IMR-90 (cell line): ENCODE measurements around the gene PLEKHH2. TPM values are rescaled to one million over a fixed set of nuclear protein-coding genes. Genes with fewer than 3 reads are reported as not detected.

ENCODE experiments used
- ATAC-seq: fragments of 200-7000 bp; cut with Tn5 transposase; 2 replicates; pipeline ENCODE4 v1.9.1; 2020; ENCODE audit warnings: low read depth, mild to moderate bottlenecking, moderate library complexity
- BruUV-seq: library from RNA; stranded (reverse); fragments of 400-500 nt; replicated peaks from 2 replicates; lab custom pipeline; 2021; lab: Mats Ljungman, UMichigan
- CTCF ChIA-PET: fragments of 300-600 bp; formaldehyde crosslinking; extraction: SDS; loops from one replicate; lab custom pipeline; 2021; ENCODE audit warnings: antibody characterized with exemption; lab: Yijun Ruan, JAX
- POLR2A ChIA-PET: fragments of 300-600 bp; sonication (Branson Sonifier 250); formaldehyde crosslinking; loops from one replicate; lab custom pipeline; 2022; ENCODE audit warnings: antibody characterized with exemption; ENCODE audit not compliant: unreplicated experiment; lab: Charles Lee
- DNase-seq: peaks from one replicate; pipeline ENCODE4 v3.0.0; 2013
- H2AFZ ChIP-seq: replicated peaks from 2 replicates; pipeline ENCODE3; 2013; ENCODE audit warnings: low read length, mild to moderate bottlenecking; ENCODE audit not compliant: poor library complexity
- H2AK5ac ChIP-seq: 2 replicates; pipeline ENCODE4 v1.6.1; 2013; ENCODE audit warnings: low read depth, low read length, inconsistent platforms
- H2AK9ac ChIP-seq: replicated peaks from 2 replicates; pipeline ENCODE3; 2013; ENCODE audit warnings: mild to moderate bottlenecking, low read depth, low read length, moderate library complexity; ENCODE audit not compliant: poor library complexity
- H2BK120ac ChIP-seq: 2 replicates; pipeline ENCODE4 v1.6.1; 2013; ENCODE audit warnings: low read depth, low read length, inconsistent platforms
- H2BK15ac ChIP-seq: 3 replicates; pipeline ENCODE4 v1.6.1; 2013; ENCODE audit warnings: low read depth, low read length, inconsistent platforms
- H2BK20ac ChIP-seq: 2 replicates; pipeline ENCODE4 v1.6.1; 2013; ENCODE audit warnings: low read depth, mild to moderate bottlenecking, inconsistent platforms, low read length, moderate library complexity
- H2BK5ac ChIP-seq: 2 replicates; pipeline ENCODE4 v1.6.1; 2013; ENCODE audit warnings: mild to moderate bottlenecking, low read depth, low read length, inconsistent platforms; ENCODE audit not compliant: poor library complexity, severe bottlenecking
- H3K14ac ChIP-seq: replicated peaks from 2 replicates; pipeline ENCODE4 v1.6.1; 2013; ENCODE audit warnings: low read depth, low read length, inconsistent platforms
- H3K18ac ChIP-seq: 2 replicates; pipeline ENCODE4 v1.6.1; 2013; ENCODE audit warnings: low read depth, low read length, control low read depth
- H3K23ac ChIP-seq: 2 replicates; pipeline ENCODE4 v1.6.1; 2013; ENCODE audit warnings: low read depth, low read length, inconsistent platforms
- H3K27ac ChIP-seq: 2 replicates; pipeline ENCODE4 v1.5.1; 2013; ENCODE audit warnings: mild to moderate bottlenecking, control low read depth, low read length; ENCODE audit not compliant: insufficient read depth
- H3K27me3 ChIP-seq: 2 replicates; pipeline ENCODE4 v1.6.1; 2013; ENCODE audit warnings: low read length; ENCODE audit not compliant: control insufficient read depth, insufficient read depth
- H3K36me3 ChIP-seq: 2 replicates; pipeline ENCODE4 v1.6.1; 2013; ENCODE audit warnings: low read length, mixed read lengths; ENCODE audit not compliant: control insufficient read depth, insufficient read depth
- H3K4ac ChIP-seq: 2 replicates; pipeline ENCODE4 v1.6.1; 2013; ENCODE audit warnings: low read depth, low read length, inconsistent platforms
- H3K4me1 ChIP-seq: 2 replicates; pipeline ENCODE4 v1.6.1; 2013; ENCODE audit warnings: low read length, mixed read lengths; ENCODE audit not compliant: control insufficient read depth, insufficient read depth
- H3K4me2 ChIP-seq: 2 replicates; pipeline ENCODE4 v1.6.1; 2013; ENCODE audit warnings: low read depth, mild to moderate bottlenecking, control low read depth, low read length, moderate library complexity
- H3K4me3 ChIP-seq: 2 replicates; pipeline ENCODE4 v1.5.1; 2013; ENCODE audit warnings: low read depth, mild to moderate bottlenecking, control low read depth, low read length, moderate library complexity; ENCODE audit not compliant: insufficient read depth
- H3K56ac ChIP-seq: 2 replicates; pipeline ENCODE4 v1.6.1; 2013; ENCODE audit warnings: low read length, inconsistent platforms; ENCODE audit not compliant: insufficient read depth; ENCODE audit errors: extremely low read depth
- H3K79me1 ChIP-seq, 2 experiments: 2 replicates each; pipeline ENCODE4 v1.6.1; 2013; ENCODE audit warnings: low read length in 2 of 2, inconsistent platforms in 1 of 2, low read depth in 1 of 2
- H3K9ac ChIP-seq: 2 replicates; pipeline ENCODE4 v1.6.1; 2013; ENCODE audit warnings: low read depth, low read length, control low read depth
- H3K9me1 ChIP-seq: 2 replicates; pipeline ENCODE4 v1.6.1; 2013; ENCODE audit warnings: low read length, inconsistent platforms; ENCODE audit not compliant: insufficient read depth
- H3K9me3 ChIP-seq: 2 replicates; pipeline ENCODE4 v1.6.1; 2013; ENCODE audit warnings: low read length; ENCODE audit not compliant: control insufficient read depth, insufficient read depth
- H4K20me1 ChIP-seq: 2 replicates; pipeline ENCODE4 v1.6.1; 2013; ENCODE audit warnings: low read length, inconsistent platforms; ENCODE audit not compliant: insufficient read depth
- H4K5ac ChIP-seq: 2 replicates; pipeline ENCODE4 v1.6.1; 2013; ENCODE audit warnings: mild to moderate bottlenecking, low read depth, low read length, control low read depth
- H4K8ac ChIP-seq, 2 experiments: 2 replicates each; pipeline ENCODE4 v1.6.1; 2013; ENCODE audit warnings: low read depth in 2 of 2, low read length in 2 of 2, control low read depth in 1 of 2, inconsistent platforms in 1 of 2
- H4K91ac ChIP-seq: 2 replicates; pipeline ENCODE4 v1.6.1; 2013; ENCODE audit warnings: low read depth, low read length, inconsistent platforms; ENCODE audit not compliant: insufficient read depth
- BHLHE40 ChIP-seq: fragments of 150-350 bp; IDR thresholded peaks from 2 replicates; pipeline ENCODE4 v1.6.1; 2016; ENCODE audit warnings: mild to moderate bottlenecking, low read depth, low read length
- CEBPB ChIP-seq: IDR thresholded peaks from 2 replicates; pipeline ENCODE4 v1.6.1; 2012; ENCODE audit warnings: low read depth, low read length, improper control_type of control experiment
- CHD1 ChIP-seq: IDR thresholded peaks from 2 replicates; pipeline ENCODE4 v1.6.1; 2012; ENCODE audit warnings: low read depth, low read length, improper control_type of control experiment
- ELK1 ChIP-seq: fragments of 150-350 bp; IDR thresholded peaks from 2 replicates; pipeline ENCODE4 v1.6.1; 2016; ENCODE audit warnings: low read depth, mild to moderate bottlenecking, low read length, moderate library complexity, borderline replicate concordance
- MAFK ChIP-seq: IDR thresholded peaks from 2 replicates; pipeline ENCODE4 v1.6.1; 2012; ENCODE audit warnings: low read depth, low read length, improper control_type of control experiment
- MXI1 ChIP-seq: IDR thresholded peaks from 2 replicates; pipeline ENCODE4 v1.6.1; 2012; ENCODE audit warnings: low read depth, mild to moderate bottlenecking, low read length, moderate library complexity, borderline replicate concordance
- NFE2L2 ChIP-seq: fragments of 150-350 bp; IDR thresholded peaks from 2 replicates; pipeline ENCODE4 v1.6.1; 2016; ENCODE audit warnings: low read depth, mild to moderate bottlenecking, low read length
- RAD21 ChIP-seq: IDR thresholded peaks from 2 replicates; pipeline ENCODE4 v1.6.1; 2012; ENCODE audit warnings: low read length, improper control_type of control experiment
- RCOR1 ChIP-seq: IDR thresholded peaks from 2 replicates; pipeline ENCODE4 v1.6.1; 2012; ENCODE audit warnings: mild to moderate bottlenecking, low read length, improper control_type of control experiment; ENCODE audit not compliant: insufficient replicate concordance
- RFX5 ChIP-seq: IDR thresholded peaks from 2 replicates; pipeline ENCODE4 v1.8.0; 2012; ENCODE audit warnings: low read depth, mild to moderate bottlenecking, low read length, moderate library complexity
- USF2 ChIP-seq: fragments of 150-350 bp; IDR thresholded peaks from 2 replicates; pipeline ENCODE4 v1.6.1; 2017; ENCODE audit warnings: mild to moderate bottlenecking, antibody characterized with exemption, low read length, low read depth
- WGBS, 2 experiments: methylation state at CpG; one replicate each; pipeline versions ENCODE4 v1.1.5 to v1.1.7; 2013; ENCODE audit warnings: missing lambda C conversion rate in 2 of 2; ENCODE audit not compliant: insufficient read length in 1 of 2; ENCODE audit errors: extremely low coverage in 2 of 2; 5-methylcytosine and 5-hydroxymethylcytosine counted together
- dilution Hi-C: fragments of 300-500 bp; cut with HindIII; formaldehyde crosslinking; loops from one replicate; pipeline ENCODE4 v1.14.3; 2018; ENCODE audit warnings: low sequenced_read_pairs; ENCODE audit not compliant: unreplicated experiment
- in situ Hi-C: fragments of 300-500 bp; cut with MboI; formaldehyde crosslinking; loops from 3 replicates; pipeline ENCODE4 v1.14.3; 2019; ENCODE audit warnings: low sequenced_read_pairs, inconsistent platforms, mixed read lengths
- intact Hi-C: fragments of 100-400 bp; cut with micrococcal nuclease; formaldehyde crosslinking; loops from 2 replicates; pipeline ENCODE4 v1.10.0; 2022
- polyA plus RNA-seq, 3 experiments: library from polyadenylated mRNA; depleted of rRNA; stranded (reverse); fragments of >200 nt; gene quantifications; 2 replicates each; pipeline ENCODE4 v1.2.3, GENCODE V29; 2012; ENCODE audit warnings: low replicate concordance in 1 of 3
- total RNA-seq: library from RNA; depleted of rRNA; stranded (reverse); fragments of >200 nt; gene quantifications from 2 replicates; pipeline ENCODE4 v1.2.3, GENCODE V29; 2012

PLEKHH2 gene
- total and polyA plus RNA-seq, 2 of the 4 experiments (the other 2 are of a cell fraction): 2.0 to 3.3 TPM

- no peak overlapping the region for H4K5ac ChIP-seq
- no peak overlapping the region for H2AFZ ChIP-seq
- TF ChIP-seq ELK1 (no peak), RFX5 (no peak), USF2 (no peak), RAD21 (no peak), BHLHE40 (no peak), MXI1 (no peak), MAFK (no peak), CHD1 (no peak), NFE2L2 (no peak), RCOR1 (no peak), CEBPB (no peak)
- ATAC-seq (no peak), DNase-seq (no peak)
- H3K79me1 ChIP-seq: no peaks in the 10 kb centered on the region
- intact Hi-C loops: no loop called here
- no TSS peak for BruUV-seq
- H4K91ac ChIP-seq: no peak overlapping the region
- no peak overlapping the region; the same call in 1 of the 2 replicates for H3K4ac ChIP-seq
- 100% methylated on average over 2 of the region's 2 CpGs; no CpG with 5 or more reads in 1 of the 2 experiments for WGBS, 2 experiments
- H3K14ac ChIP-seq: no peak overlapping the region
- H3K56ac ChIP-seq: no peak overlapping the region
- H2BK5ac ChIP-seq: no peak overlapping the region
- no peaks in the 10 kb centered on the region for H3K27me3 ChIP-seq
- no peak overlapping the region for H2BK20ac ChIP-seq
- dilution Hi-C loops: no loop called here
- H3K9ac ChIP-seq: no peak overlapping the region
- no peak overlapping the region for H2BK120ac ChIP-seq
- H2AK9ac ChIP-seq: no peak overlapping the region
- in situ Hi-C loops: no loop called here
- POLR2A ChIA-PET: no interaction called here
- H3K4me3 ChIP-seq: no peak overlapping the region
- CTCF ChIA-PET: no interaction called here
- no peak overlapping the region for H4K8ac ChIP-seq
- H3K36me3 ChIP-seq: peaks cover 3% of the 10 kb centered on the region
- no peak overlapping the region for H2BK15ac ChIP-seq
- H4K20me1 ChIP-seq: no peaks in the 10 kb centered on the region
- H3K27ac ChIP-seq: no peak overlapping the region
- H3K23ac ChIP-seq: no peak overlapping the region
- no peaks in the 10 kb centered on the region for H3K9me3 ChIP-seq
- H2AK5ac ChIP-seq: no peak overlapping the region
- peaks cover 6% of the 10 kb centered on the region for H3K4me1 ChIP-seq
- H3K4me2 ChIP-seq: no peak overlapping the region
- no peaks in the 10 kb centered on the region; the same call in 1 of the 2 replicates for H3K9me1 ChIP-seq
- no peak overlapping the region for H3K18ac ChIP-seq
These were observed 126.0 kb downstream of the PLEKHH2 start for GRCh38 chr2:43763091-43763490.
